Measurements from ENCODE around the gene KNTC1.

The KNTC1 gene

DNA sequence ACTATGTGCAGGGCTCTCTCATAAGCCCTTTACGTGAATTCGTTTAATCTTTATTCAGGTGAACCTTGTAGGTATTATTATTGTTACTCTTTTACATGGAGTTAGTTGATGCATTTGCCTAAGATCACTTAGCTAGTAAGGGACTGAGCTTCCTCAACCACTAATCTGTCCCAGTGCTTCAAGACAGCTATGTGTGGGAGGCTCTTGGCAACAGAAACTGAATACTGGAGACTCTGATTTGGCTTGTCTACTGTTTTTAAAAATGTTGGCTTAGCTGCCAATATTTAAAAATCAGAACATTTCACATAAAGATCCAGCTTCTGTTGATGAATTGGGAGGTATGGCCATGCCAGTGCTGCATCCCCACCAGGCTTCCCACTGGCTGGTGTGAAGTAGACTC, 6.8 kb downstream of the KNTC1 start:
- peaks cover 18% of the 10 kb centered on the region; the same call in 1 of the 2 replicates for H3K79me2 ChIP-seq (ENCODE audit: insufficient read depth, low read length)
- H3K9ac ChIP-seq (ENCODE audit: low read length) = no peak overlapping the region
- peaks cover 95% of the 10 kb centered on the region for H3K36me3 ChIP-seq (ENCODE audit: insufficient read depth, low read length)
- no peaks in the 10 kb centered on the region for H3F3A ChIP-seq (ENCODE audit: insufficient read depth, low read length)
- no peaks in the 10 kb centered on the region for H3K9me3 ChIP-seq (ENCODE audit: low read length)
- no peaks in the 10 kb centered on the region for H4K20me1 ChIP-seq (ENCODE audit: insufficient read depth, low read length)
- H3K4me3 ChIP-seq (ENCODE audit: low read depth, low read length, poor library complexity, severe bottlenecking) = no peak overlapping the region
- H3K9me2 ChIP-seq (ENCODE audit: low read depth, low read length) = no peaks in the 10 kb centered on the region
- no peak overlapping the region for H3K4me2 ChIP-seq (ENCODE audit: low read length)
- TF ChIP-seq CTCF (IDR thresholded peaks at IDR 0.05; ENCODE audit: low read length) (no peak), EZH2 (IDR thresholded peaks at IDR 0.05; ENCODE audit: borderline replicate concordance, low read length) (no peak)
- no peak overlapping the region for H3K27ac ChIP-seq (ENCODE audit: low read depth, low read length, poor library complexity, severe bottlenecking)
- peaks cover 11% of the 10 kb centered on the region for H3K4me1 ChIP-seq (ENCODE audit: insufficient read depth, low read length, severe bottlenecking)
- H2AFZ ChIP-seq (ENCODE audit: low read length) = no peak overlapping the region
- no peaks in the 10 kb centered on the region for H3K27me3 ChIP-seq (ENCODE audit: insufficient read depth, low read length)

DNA sequence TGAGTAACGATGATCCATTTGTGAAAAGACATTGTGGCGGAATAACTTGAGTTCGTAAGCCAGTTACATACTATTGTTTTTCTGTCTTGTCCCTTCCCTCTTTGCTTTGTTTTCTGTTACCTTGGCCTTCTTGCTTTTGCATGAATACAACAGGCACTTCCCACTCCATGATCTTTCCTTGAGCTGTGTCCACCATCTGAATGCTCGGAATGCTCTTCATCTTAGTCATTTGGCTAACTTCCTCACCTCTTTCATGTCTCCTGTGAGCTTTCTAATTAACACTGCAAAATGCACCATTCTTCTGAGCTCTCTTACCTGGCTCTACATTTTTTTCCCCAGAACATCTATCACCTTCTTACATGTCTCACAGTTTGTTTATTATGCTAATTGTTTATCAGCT, 10.0 kb downstream of the KNTC1 start:
- Histone ChIP-seq H3K36me3 (ENCODE audit: insufficient read depth, low read length) (peaks cover 93% of the 10 kb centered on the region), H3K27me3 (ENCODE audit: insufficient read depth, low read length) (no peaks in the 10 kb centered on the region), H3K9me2 (ENCODE audit: low read depth, low read length) (no peaks in the 10 kb centered on the region), H3K9me3 (ENCODE audit: low read length) (no peaks in the 10 kb centered on the region), H2AFZ (ENCODE audit: low read length) (no peak overlapping the region), H3K4me2 (ENCODE audit: low read length) (no peak overlapping the region), H3K4me3 (ENCODE audit: low read depth, low read length, poor library complexity, severe bottlenecking) (no peak overlapping the region), H3F3A (ENCODE audit: insufficient read depth, low read length) (no peaks in the 10 kb centered on the region), H3K79me2 (ENCODE audit: insufficient read depth, low read length) (0 out of 2 replicates have a peak, but pooled peaks cover 6% of the 10 kb centered on the region), H3K27ac (ENCODE audit: low read depth, low read length, poor library complexity, severe bottlenecking) (no peak overlapping the region), H4K20me1 (ENCODE audit: insufficient read depth, low read length) (no peaks in the 10 kb centered on the region), H3K4me1 (ENCODE audit: insufficient read depth, low read length, severe bottlenecking) (no peaks in the 10 kb centered on the region), H3K9ac (ENCODE audit: low read length) (no peak overlapping the region)
- no peak for TF ChIP-seq EZH2 (IDR thresholded peaks at IDR 0.05; ENCODE audit: borderline replicate concordance, low read length)
- no peak for TF ChIP-seq CTCF (IDR thresholded peaks at IDR 0.05; ENCODE audit: low read length)

DNA sequence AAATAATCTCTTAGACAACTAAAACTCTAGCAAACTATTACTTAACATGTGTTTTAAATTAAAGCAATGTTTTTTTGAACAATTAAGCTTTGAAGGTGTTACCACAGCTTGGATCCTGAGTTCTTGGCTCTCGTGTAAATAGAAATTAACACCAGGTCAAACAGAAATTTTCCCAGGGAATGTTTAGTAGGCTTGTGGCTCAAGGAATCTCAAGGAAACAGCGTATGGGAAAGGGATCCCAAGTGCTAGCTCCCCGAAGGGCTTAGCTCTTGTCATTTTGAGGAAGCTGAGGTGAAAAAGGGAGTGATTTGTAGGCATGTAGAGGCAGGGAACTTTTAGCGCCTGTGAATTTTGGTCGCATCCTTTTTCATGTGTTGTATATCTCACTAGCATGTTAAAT, 11.4 kb downstream of the KNTC1 start:
- no peaks in the 10 kb centered on the region for H3K4me1 ChIP-seq (ENCODE audit: insufficient read depth, low read length, severe bottlenecking)
- H3K36me3 ChIP-seq (ENCODE audit: insufficient read depth, low read length) = peaks cover 91% of the 10 kb centered on the region
- no peak overlapping the region for H2AFZ ChIP-seq (ENCODE audit: low read length)
- TF ChIP-seq CTCF (IDR thresholded peaks at IDR 0.05; ENCODE audit: low read length) = no peak
- TF ChIP-seq EZH2 (IDR thresholded peaks at IDR 0.05; ENCODE audit: borderline replicate concordance, low read length) = no peak
- H3K4me2 ChIP-seq (ENCODE audit: low read length) = no peak overlapping the region
- no peak overlapping the region for H3K4me3 ChIP-seq (ENCODE audit: low read depth, low read length, poor library complexity, severe bottlenecking)
- H3K27ac ChIP-seq (ENCODE audit: low read depth, low read length, poor library complexity, severe bottlenecking) = no peak overlapping the region
- no peaks in the 10 kb centered on the region for H3K9me3 ChIP-seq (ENCODE audit: low read length)
- H3K27me3 ChIP-seq (ENCODE audit: insufficient read depth, low read length) = no peaks in the 10 kb centered on the region
- no peak overlapping the region for H3K9ac ChIP-seq (ENCODE audit: low read length)
- H4K20me1 ChIP-seq (ENCODE audit: insufficient read depth, low read length) = no peaks in the 10 kb centered on the region
- H3F3A ChIP-seq (ENCODE audit: insufficient read depth, low read length) = no peaks in the 10 kb centered on the region
- H3K9me2 ChIP-seq (ENCODE audit: low read depth, low read length) = no peaks in the 10 kb centered on the region
- no peaks in the 10 kb centered on the region for H3K79me2 ChIP-seq (ENCODE audit: insufficient read depth, low read length)

Measured in OCI-LY1 (cell line).